ENCODE results near the gene SARDH. TPM values are rescaled to one million over a fixed set of nuclear protein-coding genes. Genes with fewer than 3 reads are reported as not detected.

The SARDH gene
- total and polyA plus RNA-seq, 2 donors (not counting 3 experiments of a cell fraction or from before 2014, with no cell fraction given), result 0.19 to 0.44 TPM

DNA sequence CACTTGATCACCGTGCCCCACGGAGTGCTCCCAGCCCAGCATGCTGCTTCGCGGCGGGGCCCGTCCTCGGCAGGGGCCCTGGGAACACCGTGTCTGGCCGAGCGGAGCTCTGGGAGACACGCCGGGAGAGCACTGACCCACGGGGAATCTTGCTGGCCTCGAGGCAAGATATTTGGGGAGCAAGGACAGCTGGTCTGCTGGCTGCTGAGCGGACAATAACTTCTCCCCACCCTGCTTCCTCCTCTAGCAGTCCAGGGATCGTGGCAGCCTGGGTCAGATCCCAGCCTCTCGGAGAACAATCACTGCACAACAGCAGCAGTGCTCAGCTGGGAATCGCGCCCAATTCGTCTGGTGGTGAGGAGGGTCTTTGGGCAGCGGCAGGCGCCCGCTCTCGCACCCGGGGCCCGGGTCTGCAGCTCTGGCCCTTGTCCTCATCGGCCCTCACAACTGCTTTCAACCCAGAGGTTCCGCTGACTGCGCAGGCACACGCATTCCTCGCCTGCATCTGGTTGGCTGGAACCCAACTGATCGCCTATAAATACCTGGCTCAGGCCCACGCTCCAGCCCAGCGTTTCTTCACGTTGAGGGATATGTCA is 58.6 kb downstream of the SARDH start:
- no peaks in the 10 kb centered on the region for H3K9me3 ChIP-seq (replicated peaks; ENCODE audit: control insufficient read depth, insufficient read depth, low read length)
- no peak for TF ChIP-seq POLR2A (IDR thresholded peaks at IDR 0.05; ENCODE audit: low read depth, low read length)
- TF ChIP-seq GATA2 (IDR thresholded peaks at IDR 0.05; ENCODE audit: insufficient read depth, insufficient read length, low read depth, low read length), result no peak
- TF ChIP-seq, protein P1, sequence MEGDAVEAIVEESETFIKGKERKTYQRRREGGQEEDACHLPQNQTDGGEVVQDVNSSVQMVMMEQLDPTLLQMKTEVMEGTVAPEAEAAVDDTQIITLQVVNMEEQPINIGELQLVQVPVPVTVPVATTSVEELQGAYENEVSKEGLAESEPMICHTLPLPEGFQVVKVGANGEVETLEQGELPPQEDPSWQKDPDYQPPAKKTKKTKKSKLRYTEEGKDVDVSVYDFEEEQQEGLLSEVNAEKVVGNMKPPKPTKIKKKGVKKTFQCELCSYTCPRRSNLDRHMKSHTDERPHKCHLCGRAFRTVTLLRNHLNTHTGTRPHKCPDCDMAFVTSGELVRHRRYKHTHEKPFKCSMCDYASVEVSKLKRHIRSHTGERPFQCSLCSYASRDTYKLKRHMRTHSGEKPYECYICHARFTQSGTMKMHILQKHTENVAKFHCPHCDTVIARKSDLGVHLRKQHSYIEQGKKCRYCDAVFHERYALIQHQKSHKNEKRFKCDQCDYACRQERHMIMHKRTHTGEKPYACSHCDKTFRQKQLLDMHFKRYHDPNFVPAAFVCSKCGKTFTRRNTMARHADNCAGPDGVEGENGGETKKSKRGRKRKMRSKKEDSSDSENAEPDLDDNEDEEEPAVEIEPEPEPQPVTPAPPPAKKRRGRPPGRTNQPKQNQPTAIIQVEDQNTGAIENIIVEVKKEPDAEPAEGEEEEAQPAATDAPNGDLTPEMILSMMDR (IDR thresholded peaks at IDR 0.05; ENCODE audit: extremely low read depth in 1 of 2, insufficient read depth in 1 of 2, low read depth in 1 of 2, low read length in 2 of 2), result no peak
- no peak for TF ChIP-seq POLR2AphosphoS5 (IDR thresholded peaks at IDR 0.05; ENCODE audit: insufficient read depth, low read depth, low read length)
- TF ChIP-seq JUN (IDR thresholded peaks at IDR 0.05; ENCODE audit: borderline replicate concordance, insufficient read depth, insufficient read length, low read depth), result no peak
- TF ChIP-seq FOS (IDR thresholded peaks at IDR 0.05; ENCODE audit: borderline replicate concordance, insufficient read depth, low read length), result no peak
- TF ChIP-seq MYC (IDR thresholded peaks at IDR 0.05; ENCODE audit: low read depth, low read length), result no peak
- TF ChIP-seq MAX (IDR thresholded peaks at IDR 0.05; ENCODE audit: insufficient read depth, insufficient read length), result no peak
- DNase-seq (ENCODE audit: low read depth, low spot score) (no peak), FAIRE-seq (no peak)
- H3K27ac ChIP-seq (ENCODE audit: insufficient read depth, low read depth, low read length), result no peak overlapping the region
- dilution Hi-C loops (cut with MboI; ENCODE audit: extremely low pct_ligation_motif_present, low sequenced_read_pairs), result no loop called here
- no peaks in the 10 kb centered on the region for H4K20me1 ChIP-seq (replicated peaks; ENCODE audit: control insufficient read depth, extremely low read depth, insufficient read depth, low read length)
- H3K4me2 ChIP-seq (ENCODE audit: insufficient read depth, low read length), result no peak overlapping the region
- ChIA-PET POLR2A (no interaction called here), CTCF (no interaction called here)
- no peak overlapping the region for H3K4me3 ChIP-seq (replicated peaks in 1 of 3; ENCODE audit: insufficient read depth in 1 of 3, low read depth in 1 of 3, low read length in 3 of 3)
- H3K4me1 ChIP-seq (ENCODE audit: control insufficient read depth, extremely low read depth, insufficient read depth, low read length), result peaks cover 6% of the 10 kb centered on the region
- no peaks in the 10 kb centered on the region for H3K36me3 ChIP-seq (ENCODE audit: control insufficient read depth in 2 of 2, extremely low read depth in 1 of 2, insufficient read depth in 2 of 2, low read length in 2 of 2)
- no peaks in the 10 kb centered on the region for H3K9me1 ChIP-seq (replicated peaks; ENCODE audit: control insufficient read depth, extremely low read depth, insufficient read depth, low read length)
- H3K79me2 ChIP-seq (ENCODE audit: control insufficient read depth, insufficient read depth, low read length), result no peaks in the 10 kb centered on the region
- no TSS peak for BruUV-seq (replicated peaks)
- intact Hi-C loops (cut with micrococcal nuclease), result no loop called here
- peaks cover 0 to 5% of the 10 kb centered on the region in 2 experiments for H3K27me3 ChIP-seq (ENCODE audit: control insufficient read depth in 2 of 2, insufficient read depth in 2 of 2, low read length in 2 of 2)
- H3K9ac ChIP-seq (replicated peaks; ENCODE audit: extremely low read depth, insufficient read depth, low read length), result no peak overlapping the region
- no peak overlapping the region for H2AFZ ChIP-seq (ENCODE audit: low read depth, low read length)
